Right lobe of liver (tissue), 4 donors: ENCODE results near the gene ZRANB3.

Experiments
- POLR2A ChIP-seq: fragments of 450-650 bp; IDR thresholded peaks from one replicate; pipeline ENCODE4 v1.6.1; 2017; ENCODE audit warnings: antibody characterized with exemption, mild to moderate bottlenecking
- TF ChIP-seq, protein P1 (sequence below), 4 donors: fragments of 200-600 bp in 3 of 4; fragments of 450-650 bp in 1 of 4; IDR thresholded peaks; one replicate each; pipeline versions ENCODE4 v1.5.1 to v1.8.0; 2016 to 2022; ENCODE audit warnings: antibody characterized with exemption in 4 of 4, mild to moderate bottlenecking in 2 of 4
- donor health status: DM: no; HTN: no; CAD: no.
- donor health status: DM: no; HTN: no; CAD: no.
- donor health status: DM: no; HTN: yes; CAD: no.

DNA sequence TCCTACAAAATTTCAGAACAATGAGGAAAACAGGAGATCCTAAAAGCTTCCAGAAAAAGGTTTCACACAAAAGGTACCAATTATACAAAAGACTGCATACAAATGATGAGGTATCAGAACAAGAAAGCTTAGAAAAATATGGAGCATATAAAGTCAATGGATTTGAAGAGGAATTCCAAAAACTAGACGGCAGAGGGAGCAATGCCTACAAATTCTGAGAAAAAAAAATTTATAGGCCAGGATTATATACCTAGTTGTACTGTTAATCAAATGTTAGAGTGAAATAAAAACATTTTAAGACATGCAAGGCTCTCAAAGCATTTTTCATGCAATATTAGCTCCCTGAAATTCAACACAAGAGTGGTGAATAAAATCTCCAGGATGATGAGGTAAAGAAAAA, 106.2 kb downstream of the ZRANB3 start:
- TF ChIP-seq, protein P1, sequence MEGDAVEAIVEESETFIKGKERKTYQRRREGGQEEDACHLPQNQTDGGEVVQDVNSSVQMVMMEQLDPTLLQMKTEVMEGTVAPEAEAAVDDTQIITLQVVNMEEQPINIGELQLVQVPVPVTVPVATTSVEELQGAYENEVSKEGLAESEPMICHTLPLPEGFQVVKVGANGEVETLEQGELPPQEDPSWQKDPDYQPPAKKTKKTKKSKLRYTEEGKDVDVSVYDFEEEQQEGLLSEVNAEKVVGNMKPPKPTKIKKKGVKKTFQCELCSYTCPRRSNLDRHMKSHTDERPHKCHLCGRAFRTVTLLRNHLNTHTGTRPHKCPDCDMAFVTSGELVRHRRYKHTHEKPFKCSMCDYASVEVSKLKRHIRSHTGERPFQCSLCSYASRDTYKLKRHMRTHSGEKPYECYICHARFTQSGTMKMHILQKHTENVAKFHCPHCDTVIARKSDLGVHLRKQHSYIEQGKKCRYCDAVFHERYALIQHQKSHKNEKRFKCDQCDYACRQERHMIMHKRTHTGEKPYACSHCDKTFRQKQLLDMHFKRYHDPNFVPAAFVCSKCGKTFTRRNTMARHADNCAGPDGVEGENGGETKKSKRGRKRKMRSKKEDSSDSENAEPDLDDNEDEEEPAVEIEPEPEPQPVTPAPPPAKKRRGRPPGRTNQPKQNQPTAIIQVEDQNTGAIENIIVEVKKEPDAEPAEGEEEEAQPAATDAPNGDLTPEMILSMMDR (IDR thresholded peaks at IDR 0.05), result no peak
- no peak for TF ChIP-seq POLR2A
